GM18873 (cell line): Measurements from ENCODE around the gene MNS1.
"Not testable (repeated sequence)": the region's sequence is repeated elsewhere in the genome, so short reads cannot be mapped to it uniquely, and the experiment has no call there.

Source experiments
- ATAC-seq: cut with Tn5 transposase; IDR thresholded peaks from one replicate; pipeline ENCODE4 v1.9.1; 2021; ENCODE audit warnings: mild to moderate bottlenecking, moderate library complexity, moderate number of reproducible peaks; ENCODE audit not compliant: unreplicated experiment, low FRiP score

MNS1 gene, protein sequence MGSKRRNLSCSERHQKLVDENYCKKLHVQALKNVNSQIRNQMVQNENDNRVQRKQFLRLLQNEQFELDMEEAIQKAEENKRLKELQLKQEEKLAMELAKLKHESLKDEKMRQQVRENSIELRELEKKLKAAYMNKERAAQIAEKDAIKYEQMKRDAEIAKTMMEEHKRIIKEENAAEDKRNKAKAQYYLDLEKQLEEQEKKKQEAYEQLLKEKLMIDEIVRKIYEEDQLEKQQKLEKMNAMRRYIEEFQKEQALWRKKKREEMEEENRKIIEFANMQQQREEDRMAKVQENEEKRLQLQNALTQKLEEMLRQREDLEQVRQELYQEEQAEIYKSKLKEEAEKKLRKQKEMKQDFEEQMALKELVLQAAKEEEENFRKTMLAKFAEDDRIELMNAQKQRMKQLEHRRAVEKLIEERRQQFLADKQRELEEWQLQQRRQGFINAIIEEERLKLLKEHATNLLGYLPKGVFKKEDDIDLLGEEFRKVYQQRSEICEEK

DNA sequence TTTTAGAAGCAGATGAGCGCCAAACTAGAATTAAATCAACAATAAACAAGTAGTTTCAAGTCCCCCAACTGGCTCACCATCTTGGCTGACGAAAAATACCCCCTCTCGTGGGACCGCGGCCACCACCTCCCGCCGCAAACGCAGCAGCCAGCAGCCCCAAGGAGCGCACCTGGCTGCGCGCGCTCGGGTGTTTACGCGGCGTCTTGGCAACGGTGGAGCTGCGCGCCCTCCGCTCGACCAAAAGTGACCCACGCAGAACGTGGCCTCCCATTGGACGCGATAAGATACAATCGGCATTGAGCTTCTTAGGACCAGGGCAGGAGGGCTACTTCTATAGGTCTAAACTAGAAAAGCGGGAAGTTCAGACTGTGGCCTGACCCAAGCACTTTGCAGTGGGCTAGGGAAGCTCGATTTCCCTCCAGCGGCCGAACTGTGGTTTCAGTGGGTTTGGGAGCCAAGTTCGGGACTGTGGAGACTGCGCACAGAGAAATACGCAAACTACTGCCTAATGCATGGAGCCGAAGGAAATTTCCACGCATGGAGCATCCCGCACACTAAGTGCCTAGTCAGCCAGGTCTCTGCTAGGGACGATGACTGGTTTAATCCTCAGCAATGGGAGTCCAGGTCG, at the start of gene MNS1:
TSS of gene MNS1 (minus strand) at position 245 of the 628 bp plus-strand sequence. CDS start at position 80, 165 bp downstream.
- ATAC-seq: peak; percentile 98

DNA sequence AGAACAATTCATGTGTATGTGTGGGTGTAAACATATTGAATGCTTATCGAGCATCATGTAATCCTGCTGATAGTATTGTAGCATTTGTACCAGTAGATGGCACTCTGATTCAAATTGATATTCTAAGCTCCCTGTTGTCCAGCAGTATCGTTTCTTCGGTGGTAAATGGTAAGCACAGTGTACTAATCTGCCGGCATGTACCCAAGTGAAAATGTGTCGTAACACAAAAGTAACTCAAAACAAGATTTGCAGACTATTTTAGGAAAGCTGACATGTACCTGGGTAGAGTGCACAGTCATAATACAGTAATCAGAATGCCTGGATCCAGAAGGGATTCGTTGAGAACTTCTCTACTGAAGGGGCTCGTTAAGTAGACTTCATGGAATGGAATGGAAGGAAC, 31.7 kb upstream of the MNS1 start:
- no peak for ATAC-seq

DNA sequence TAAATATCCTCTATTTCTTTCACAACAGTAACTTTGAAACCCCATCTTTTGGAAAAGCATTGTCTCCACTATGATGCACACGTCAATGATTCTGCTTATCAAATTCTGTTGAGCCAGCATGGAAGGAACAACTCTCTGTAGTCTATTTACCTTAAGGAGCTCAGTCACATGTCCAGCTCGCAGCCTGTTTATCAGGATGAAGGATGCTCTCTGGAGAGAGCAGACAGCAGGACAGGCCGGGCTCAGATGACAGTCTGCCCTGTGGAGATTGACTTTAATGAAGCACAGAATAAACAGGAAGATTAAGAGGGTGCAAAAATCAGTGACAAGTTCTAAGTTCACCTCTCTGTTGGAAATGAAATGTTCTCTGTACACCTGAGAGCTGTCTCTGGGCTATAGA, 30.6 kb upstream of the MNS1 start:
- no peak for ATAC-seq

DNA sequence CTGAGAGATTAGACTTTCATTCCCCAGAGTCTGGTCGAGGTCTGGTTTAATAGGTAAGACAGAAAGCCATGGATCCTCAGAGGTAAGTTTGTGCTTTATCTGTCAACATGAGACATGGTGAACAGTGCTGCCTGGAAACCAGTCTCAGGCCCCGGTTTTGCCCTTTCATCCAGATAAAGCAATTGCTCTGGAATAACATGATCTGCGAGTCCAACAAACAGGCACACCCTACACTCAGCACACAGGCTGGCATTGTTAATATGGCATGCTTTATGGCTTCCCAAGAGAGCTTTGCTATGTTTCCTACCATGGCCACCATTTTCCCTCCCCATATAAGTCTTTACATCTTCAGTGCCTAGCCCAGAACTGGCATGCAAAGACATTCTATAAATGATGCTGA, 30.1 kb upstream of the MNS1 start:
- ATAC-seq: no peak

DNA sequence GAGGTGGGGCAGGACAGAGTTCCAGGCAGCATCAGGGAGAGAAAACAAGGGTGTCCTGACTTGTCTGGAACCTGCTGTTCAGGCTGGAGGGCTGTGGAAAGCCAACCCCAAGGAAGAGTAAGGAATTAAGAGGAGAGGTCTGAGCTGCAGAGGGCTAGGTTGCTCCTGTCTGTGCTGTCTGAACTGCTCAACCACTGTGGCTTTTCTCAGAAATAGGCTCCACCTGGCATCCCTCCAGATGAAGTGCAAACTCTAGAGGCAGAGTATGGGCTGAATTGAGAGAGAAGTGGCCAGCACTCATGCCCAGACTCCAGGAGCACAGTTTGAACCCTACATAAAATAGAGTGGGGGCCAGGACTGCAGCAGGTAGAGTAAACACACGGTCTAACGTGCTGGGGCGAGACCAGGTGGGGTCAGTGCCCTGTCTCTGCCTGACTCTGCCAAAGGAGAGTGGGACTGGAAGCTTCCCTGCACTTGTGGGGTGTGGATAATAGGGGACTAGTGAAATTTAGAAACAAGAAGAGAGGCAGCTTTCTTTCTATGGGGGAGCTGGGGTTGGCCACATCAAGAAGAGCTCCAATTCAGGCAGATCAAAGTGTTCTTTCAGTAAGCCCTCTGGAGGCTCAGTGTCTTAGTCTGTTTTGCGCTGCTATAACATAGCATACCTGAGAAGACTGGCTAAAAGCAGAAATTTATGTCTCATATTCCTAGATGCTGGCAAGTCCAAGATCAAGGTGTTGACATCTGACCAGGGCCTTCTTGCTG, 28.0 kb upstream of the MNS1 start:
- no peak for ATAC-seq

DNA sequence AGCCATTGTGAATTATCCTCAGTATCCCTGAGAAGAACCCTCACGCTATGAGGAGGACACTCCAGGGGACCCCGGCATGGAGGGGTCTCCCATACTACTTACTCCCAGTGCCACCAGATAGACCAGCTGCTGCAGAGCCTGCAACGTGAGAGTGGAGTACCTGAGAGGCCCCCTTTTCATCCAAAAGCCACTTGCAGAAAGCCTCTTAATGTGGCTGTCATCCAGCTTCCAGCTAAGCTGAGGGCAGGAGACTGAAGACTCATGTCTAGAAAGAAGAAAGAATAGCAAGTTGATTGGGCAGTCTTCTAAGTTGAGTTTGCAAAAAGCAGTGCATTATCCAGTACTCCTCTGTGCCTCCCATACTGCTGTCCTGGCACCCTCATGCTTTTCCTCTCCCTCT, 27.3 kb upstream of the MNS1 start:
- no peak for ATAC-seq

DNA sequence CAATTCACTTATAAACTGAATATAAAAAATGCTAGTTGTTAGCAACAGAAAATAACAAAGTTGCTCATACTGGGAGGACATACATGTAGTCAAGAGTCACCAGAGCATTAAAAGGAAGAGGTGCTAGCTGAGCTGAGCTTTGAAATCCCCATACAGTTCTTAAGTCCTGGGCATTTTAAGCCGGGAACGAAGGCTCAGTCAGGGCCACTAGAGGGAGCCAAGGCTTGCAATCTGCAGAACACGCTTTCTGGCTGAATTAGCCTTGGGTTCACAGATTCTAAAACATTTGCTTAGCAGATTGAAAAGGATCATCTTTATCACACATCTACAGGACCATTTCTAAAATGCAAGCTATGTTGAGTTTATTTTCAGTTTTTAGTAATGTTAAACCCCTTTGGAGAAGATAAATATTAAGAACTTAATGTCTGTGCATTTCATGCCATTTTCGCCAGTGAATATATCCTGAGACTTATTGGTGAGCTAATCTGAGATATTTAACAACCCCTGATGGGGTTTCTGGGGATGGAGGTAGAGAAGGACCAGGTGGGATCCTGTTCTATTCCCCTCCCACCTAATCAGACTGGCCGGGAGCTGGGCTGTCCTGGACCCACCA, 26.3 kb upstream of the MNS1 start:
- no peak for ATAC-seq

DNA sequence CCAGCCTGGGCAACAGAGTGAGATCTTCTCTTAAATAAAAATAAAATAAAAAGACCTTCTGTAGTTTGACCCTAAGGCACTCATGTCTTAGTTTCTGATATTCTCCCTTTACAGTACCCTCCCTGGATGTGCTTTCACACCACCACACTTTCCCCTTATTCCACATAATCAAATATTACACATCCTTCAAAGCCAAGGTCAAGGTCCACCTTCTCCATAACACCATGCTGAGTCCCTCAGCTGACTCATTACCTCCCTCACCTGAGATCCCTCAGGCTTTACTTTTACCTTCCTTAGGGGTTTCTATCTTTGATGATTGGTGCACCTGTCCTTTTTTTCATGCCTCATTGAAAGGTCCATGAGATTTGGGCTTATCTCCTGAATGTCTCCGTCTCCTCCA, 25.5 kb upstream of the MNS1 start:
- ATAC-seq: no peak

DNA sequence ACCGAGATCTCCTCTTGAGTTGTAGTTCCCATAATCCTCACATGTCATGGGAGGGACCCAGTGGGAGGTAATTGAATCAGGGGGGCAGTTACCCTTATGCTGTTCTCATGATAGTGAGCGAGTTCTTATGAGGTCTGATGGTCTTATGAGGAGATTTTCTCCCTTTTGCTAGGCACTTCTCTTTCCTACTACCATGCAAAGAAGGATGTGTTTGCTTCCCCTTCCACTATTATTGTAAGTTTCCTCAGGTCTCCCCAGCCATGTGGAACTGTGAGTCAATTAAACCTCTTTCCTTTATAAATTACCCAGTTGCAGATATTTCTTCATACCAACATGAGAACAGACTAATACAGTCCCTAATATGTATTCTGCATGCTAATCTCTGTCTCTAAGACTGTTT, 21.3 kb upstream of the MNS1 start:
- not testable (repeated sequence) for ATAC-seq

DNA sequence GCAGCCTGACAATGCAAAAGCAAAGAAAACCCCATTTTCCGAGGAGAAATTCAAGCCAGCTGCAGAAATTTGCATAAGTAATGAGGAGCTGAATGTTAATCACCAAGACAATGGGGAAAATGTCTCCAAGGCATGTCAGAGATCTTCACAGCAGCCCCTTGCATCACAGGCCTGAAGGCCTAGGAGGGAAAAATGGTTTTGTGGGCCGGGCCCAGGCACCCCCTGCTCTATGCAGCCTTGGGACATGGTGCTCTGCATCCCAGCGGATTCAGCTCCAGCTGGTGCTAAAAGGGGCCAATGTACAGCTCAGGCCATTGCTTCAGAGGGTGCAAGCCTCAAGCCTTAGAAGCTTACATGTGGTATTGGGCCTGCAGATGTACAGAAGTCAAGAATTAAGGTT, 20.5 kb upstream of the MNS1 start:
- ATAC-seq: not testable (repeated sequence)

DNA sequence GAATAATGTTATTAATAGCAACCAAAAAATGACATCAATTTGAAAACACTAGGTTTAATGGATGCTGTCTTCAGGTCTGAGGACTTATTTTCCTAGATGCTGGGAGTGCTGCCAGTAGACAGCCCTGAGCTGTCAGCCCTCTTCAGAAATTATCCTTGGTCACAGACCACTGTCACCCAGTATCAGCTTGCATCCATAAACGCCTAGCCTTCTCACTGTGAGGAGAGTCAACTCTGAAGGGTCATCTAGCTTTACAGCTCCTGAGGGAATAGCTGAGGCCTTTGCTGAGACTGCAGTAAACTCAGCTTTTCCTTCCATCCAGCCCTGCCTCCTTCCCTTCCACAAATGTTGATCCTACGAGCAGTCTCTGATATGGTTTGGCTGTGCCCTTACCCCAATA, 19.4 kb upstream of the MNS1 start:
- ATAC-seq: no peak

DNA sequence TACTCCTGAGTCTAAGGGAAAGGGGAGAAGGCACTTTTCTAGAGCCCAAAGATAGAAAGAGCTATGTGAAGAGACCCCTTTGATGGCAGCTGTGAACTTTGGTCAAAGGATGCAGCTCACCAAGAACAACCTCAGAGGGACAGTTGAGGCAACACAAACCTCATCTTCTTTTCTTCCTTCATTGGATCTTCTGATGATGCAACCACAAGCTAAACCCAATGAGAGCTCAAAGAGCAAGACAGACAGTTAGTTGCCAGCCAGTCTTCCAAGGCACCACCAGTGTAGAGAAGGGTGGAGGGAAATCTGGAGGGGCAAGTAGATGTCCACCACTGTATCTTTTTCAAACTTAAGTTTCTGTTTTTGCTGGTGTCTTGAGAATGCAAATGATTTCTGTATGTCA, 10.4 kb upstream of the MNS1 start:
- no peak for ATAC-seq

DNA sequence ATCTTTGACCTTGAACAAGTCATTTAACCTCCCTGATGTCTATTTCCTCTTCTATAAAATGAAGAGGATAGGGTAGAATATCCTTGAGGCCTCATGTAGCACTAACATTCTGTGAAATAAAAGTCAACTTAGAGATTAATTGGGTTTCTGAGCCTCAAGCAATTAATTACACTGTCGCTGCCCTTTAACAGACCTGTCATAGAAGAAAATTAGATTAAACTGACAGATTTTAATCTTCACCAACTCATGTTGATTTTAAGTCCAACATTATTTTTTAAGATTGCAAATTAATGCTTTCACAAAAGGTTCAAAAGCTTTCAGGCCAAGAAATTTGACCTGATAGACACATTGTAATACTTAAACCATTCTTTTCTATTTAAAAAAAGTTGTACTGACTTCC, 8.1 kb upstream of the MNS1 start:
- ATAC-seq: no peak

DNA sequence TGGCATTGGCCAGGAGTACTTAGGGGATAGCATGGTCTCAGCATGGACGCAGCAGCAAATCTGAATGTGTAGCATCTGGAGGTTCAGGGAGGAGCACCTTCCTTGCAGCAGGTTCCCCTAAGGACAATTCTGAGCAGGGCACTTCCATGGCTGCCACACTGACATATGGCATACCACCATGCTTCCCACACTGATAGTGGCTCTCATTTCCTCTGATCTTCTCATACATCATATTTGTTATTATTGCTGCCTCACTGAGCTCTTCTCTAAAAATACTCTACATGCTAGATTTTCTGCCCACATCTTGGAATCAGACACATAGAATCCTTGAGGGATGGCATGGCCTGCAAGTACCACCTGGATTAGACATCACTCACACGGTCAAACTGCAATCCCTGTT, 7.3 kb upstream of the MNS1 start:
- ATAC-seq: no peak

DNA sequence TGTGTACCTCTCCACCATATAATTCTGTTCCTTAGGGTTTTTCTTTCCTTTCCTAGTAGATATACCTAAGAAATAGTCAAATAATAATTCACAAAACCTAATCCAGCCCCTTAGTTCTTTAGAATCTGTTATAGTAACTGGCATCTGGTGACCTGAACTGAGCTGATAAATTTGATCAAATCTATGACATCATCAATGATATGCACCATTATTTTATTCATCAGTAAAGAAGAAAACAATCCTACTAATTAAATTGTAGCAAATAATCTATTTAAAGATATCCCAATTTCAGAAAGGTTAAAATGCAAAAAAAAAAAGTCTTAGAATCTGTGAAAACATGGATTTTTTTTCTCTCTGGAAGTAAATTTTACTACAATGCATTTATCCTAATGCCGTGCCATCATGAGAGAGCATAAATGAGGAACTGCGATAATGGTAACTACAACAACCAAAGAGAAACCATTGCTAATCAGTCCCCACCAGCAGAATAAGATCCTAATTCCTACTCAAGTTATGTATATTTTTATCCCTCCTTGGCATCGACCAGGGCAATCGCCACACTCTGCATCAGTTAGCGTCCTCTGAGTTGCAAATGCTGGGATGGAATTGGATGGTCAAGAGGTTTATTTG, 6.6 kb upstream of the MNS1 start:
- no peak for ATAC-seq

DNA sequence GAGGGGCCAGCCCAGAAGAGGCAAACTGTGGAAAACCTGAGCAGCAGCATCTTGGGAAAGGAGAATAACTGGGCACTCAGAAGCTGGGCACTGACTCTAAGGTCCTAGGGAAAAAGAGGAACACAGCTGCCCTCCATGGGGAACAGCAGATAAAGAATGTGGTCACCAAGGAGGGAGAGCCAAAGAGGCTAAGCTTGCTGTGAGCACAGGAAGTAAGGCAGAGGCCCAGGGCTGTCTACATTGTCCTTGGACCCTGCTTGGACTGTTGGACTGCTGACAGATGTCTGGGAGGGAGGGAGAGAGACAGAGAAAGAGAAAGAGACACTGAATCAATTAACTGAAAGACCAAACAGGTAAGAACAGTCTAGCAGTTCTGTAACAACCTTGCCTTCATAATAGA, 4.5 kb upstream of the MNS1 start:
- ATAC-seq: no peak

DNA sequence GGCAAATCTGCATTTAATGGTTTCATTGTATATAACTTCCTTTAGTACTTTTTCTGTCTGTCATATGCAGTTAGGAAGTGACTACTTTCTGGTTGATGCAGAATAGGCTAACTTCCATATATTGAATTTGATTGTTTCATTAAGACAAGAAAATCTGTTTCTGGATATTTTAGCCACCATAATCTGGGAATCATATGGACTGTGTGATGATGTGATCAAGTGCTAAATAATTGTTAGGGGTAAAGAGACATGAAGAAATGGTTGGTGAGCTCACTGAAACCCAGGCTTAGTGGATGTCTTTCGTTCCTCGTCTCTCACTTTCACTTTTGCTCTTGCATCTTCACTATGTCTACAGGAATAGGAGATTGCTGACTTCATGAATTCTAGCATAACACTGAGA, 3.5 kb upstream of the MNS1 start:
- ATAC-seq: no peak

DNA sequence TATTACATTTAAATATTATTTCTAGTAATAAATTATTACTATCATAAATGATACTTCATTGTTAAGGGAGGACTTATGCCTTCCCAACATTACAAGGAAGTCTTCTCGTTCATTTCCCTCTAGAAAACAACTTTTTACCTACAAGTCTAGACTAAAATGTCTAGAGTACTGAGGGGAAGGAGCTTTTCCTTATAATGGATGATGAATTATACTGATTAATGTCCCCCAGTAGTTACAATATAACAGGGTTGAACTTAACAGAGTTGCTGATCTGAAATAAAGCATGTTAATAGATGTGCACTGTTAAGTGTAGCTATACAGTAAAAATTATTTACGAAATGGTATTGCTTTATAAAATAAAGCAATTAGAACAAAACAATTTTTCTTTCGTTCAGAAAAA, 2.7 kb upstream of the MNS1 start:
- ATAC-seq: no peak

DNA sequence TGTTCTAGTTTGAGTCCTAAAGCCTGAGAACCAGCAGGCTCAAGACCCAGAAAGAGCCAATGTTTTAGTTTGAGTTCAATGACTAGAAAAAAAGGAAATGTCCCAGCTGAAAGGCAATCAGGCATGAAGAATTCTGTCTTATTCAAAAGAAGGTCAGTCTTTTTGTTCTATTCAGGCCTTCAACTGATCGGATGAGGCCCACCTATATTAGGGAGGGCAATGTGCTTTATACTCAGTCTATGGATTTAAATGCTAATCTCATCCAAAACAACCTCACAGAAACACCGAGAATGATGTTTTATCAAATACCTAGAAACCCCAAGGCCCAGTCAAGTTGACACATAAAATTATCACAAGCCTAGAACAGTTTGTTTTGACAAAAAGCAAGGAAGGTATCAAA, 4.0 kb downstream of the MNS1 start:
- no peak for ATAC-seq

DNA sequence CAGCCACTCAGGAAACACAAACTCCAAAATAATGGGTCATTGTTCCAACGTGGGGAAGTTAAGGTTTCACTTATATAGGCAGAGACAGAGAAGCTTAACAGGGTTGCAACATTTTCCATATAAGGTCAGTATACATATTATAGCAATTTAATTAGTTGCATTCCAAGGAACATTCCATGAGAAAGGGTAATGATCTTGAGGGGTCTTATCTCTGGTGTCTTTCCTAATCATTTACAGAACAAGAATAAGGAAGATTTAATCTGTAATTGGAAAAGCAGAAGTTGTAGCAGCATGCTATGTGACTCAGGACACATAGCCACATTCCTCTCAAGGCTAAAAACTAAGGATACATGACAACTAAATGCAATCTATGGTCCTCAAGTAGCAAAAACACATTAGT, 4.9 kb downstream of the MNS1 start:
- no peak for ATAC-seq
